CD4-positive, alpha-beta T cell treated with Interleukin-10 for 1 hour (primary cell): ENCODE results near the gene CD99.

Experiments used
- DNase-seq: peaks from one replicate; pipeline ENCODE4 v3.0.0-alpha.2; 2020

Gene CD99

GRCh38 chrX:2676794-2677675, 14.1 kb upstream of the CD99 start:
- no peak for DNase-seq

GRCh38 chrX:2677764-2678163, 13.3 kb upstream of the CD99 start:
- DNase-seq = no peak

- no peak for DNase-seq
Observed at GRCh38 chrX:2678583-2678982, 12.5 kb upstream of the CD99 start.

GRCh38 chrX:2679534-2680485, 11.3 kb upstream of the CD99 start:
- no peak for DNase-seq

GRCh38 chrX:2680486-2681348, 10.4 kb upstream of the CD99 start:
- DNase-seq = no peak

GRCh38 chrX:2682565-2683177, 8.4 kb upstream of the CD99 start:
- no peak for DNase-seq

- DNase-seq = no peak
Observed at GRCh38 chrX:2684256-2684655, 6.8 kb upstream of the CD99 start.

GRCh38 chrX:2685886-2686285, 5.2 kb upstream of the CD99 start:
- no peak for DNase-seq

GRCh38 chrX:2689773-2690666, 1.1 kb upstream of the CD99 start:
- DNase-seq = no peak

GRCh38 chrX:2691543-2692220, 587 bp downstream of the CD99 start:
- no peak for DNase-seq

GRCh38 chrX:2692221-2693112, 1.4 kb downstream of the CD99 start:
- no peak for DNase-seq

- peak; percentile 22 for DNase-seq
Observed at GRCh38 chrX:2693113-2694002, 2.3 kb downstream of the CD99 start.

GRCh38 chrX:2694914-2695267, 3.8 kb downstream of the CD99 start:
- DNase-seq = no peak

GRCh38 chrX:2696698-2697215, 5.7 kb downstream of the CD99 start:
- peak; percentile 76 for DNase-seq

- DNase-seq = no peak
Observed at GRCh38 chrX:2697306-2697705, 6.2 kb downstream of the CD99 start.

- peak; percentile 38 for DNase-seq
Observed at GRCh38 chrX:2697741-2698299, 6.7 kb downstream of the CD99 start.

- no peak for DNase-seq
Observed at GRCh38 chrX:2698604-2699003, 7.5 kb downstream of the CD99 start.

GRCh38 chrX:2699959-2700358, 8.9 kb downstream of the CD99 start:
- no peak for DNase-seq
